Neutrophil (primary cell): ENCODE measurements around the gene CDC42BPB.
"Not testable (repeated sequence)": the region's sequence is repeated elsewhere in the genome, so short reads cannot be mapped to it uniquely, and the experiment has no call there.

Experiments used
- H3K27ac ChIP-seq: fragments of 200-600 bp; sonication (generic); 2 replicates; pipeline ENCODE4 v1.5.1; 2016; ENCODE audit warnings: mild to moderate bottlenecking, moderate library complexity
- H3K27me3 ChIP-seq: fragments of 200-600 bp; sonication (generic); 2 replicates; pipeline ENCODE4 v1.6.0; 2016; ENCODE audit warnings: mild to moderate bottlenecking
- H3K36me3 ChIP-seq: fragments of 200-600 bp; sonication (generic); 2 replicates; pipeline ENCODE4 v1.5.1; 2017
- H3K4me1 ChIP-seq, 2 experiments: fragments of 200-600 bp in 1 of 2; sonication (generic) in 1 of 2; 1 replicate in 1 of 2; 2 replicates in 1 of 2; pipeline versions ENCODE4 v1.5.1 to v1.6.1; 2013 to 2016; ENCODE audit warnings: low read depth in 1 of 2, low read length in 1 of 2, mild to moderate bottlenecking in 1 of 2, moderate library complexity in 1 of 2; ENCODE audit not compliant: control insufficient read depth in 1 of 2, insufficient read depth in 1 of 2
- H3K4me3 ChIP-seq, 2 experiments: fragments of 200-600 bp in 1 of 2; sonication (generic) in 1 of 2; 1 replicate in 1 of 2; 2 replicates in 1 of 2; pipeline ENCODE4 v1.5.1; 2013 to 2016; ENCODE audit warnings: low read depth in 1 of 2, low read length in 1 of 2, mild to moderate bottlenecking in 1 of 2, moderate library complexity in 1 of 2
- H3K9me3 ChIP-seq: fragments of 200-600 bp; sonication (generic); 2 replicates; pipeline ENCODE4 v1.5.1; 2016
- TF ChIP-seq, protein P1 (sequence below): fragments of 200-600 bp; sonication (generic); IDR thresholded peaks from 2 replicates; pipeline ENCODE4 v1.5.1; 2016; ENCODE audit warnings: antibody characterized with exemption

Gene CDC42BPB

DNA sequence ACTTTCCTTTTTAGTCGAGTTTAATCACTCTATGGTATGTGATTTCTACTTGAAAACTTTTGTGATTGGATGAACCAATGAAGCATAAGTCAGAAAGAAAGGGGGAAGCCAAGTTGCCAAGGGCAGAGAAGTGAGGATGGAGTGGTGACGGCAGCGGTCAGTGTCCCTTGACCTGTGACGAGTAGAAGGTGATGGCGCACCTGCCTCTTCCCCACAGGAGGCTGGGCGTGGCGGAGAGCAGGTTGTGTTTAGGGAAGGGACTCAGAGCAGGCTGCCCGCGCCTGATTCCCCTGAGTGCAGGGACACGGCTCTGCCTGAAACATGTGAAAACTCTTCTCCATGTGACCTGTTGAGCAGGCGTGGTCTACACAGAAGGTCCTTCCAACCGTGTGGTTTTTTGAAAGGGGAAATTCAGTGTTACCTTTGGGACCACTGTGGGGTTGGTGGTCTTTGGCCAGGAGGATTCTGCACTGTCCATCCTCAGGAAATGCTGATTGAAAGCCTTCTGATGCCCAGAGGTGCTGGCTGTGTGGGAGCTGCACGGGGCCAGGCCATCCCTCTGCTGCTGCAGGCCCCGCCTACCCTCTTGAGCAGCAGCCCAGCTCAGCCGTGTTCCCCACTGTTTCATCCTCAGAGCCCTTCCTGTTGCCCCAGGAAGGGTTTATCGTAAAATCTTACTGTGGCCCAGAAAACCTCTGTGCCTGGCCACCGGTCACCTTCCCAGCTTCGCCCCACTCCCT lies 158.4 kb downstream of the CDC42BPB start:
- Histone ChIP-seq H3K4me1 (peaks cover 9 to 10% of the 10 kb centered on the region in 2 experiments), H3K27ac (no peak overlapping the region), H3K4me3 (no peak overlapping the region), H3K27me3 (no peaks in the 10 kb centered on the region), H3K9me3 (no peaks in the 10 kb centered on the region), H3K36me3 (peaks cover 67% of the 10 kb centered on the region)
- TF ChIP-seq, protein P1, sequence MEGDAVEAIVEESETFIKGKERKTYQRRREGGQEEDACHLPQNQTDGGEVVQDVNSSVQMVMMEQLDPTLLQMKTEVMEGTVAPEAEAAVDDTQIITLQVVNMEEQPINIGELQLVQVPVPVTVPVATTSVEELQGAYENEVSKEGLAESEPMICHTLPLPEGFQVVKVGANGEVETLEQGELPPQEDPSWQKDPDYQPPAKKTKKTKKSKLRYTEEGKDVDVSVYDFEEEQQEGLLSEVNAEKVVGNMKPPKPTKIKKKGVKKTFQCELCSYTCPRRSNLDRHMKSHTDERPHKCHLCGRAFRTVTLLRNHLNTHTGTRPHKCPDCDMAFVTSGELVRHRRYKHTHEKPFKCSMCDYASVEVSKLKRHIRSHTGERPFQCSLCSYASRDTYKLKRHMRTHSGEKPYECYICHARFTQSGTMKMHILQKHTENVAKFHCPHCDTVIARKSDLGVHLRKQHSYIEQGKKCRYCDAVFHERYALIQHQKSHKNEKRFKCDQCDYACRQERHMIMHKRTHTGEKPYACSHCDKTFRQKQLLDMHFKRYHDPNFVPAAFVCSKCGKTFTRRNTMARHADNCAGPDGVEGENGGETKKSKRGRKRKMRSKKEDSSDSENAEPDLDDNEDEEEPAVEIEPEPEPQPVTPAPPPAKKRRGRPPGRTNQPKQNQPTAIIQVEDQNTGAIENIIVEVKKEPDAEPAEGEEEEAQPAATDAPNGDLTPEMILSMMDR: no peak

DNA sequence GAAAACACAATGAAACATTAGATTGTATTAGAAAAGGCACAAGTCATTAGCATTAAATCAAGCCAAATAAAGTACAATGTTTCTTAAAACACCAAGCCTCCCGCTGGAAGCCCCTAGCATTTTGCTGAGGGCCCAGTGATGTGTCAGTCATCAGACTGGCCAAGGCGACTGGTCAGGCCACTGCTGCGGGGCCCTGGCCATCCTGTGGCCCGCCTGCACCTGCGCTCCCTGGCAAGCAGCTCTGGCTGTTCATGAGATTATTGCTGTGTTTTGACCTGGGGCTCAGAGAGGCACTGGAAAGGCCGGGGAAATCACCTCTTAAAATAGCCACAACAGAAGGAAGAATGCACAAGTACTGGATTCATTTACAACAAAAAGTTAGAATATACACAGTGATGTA lies 159.1 kb downstream of the CDC42BPB start:
- H3K9me3 ChIP-seq: no peaks in the 10 kb centered on the region
- H3K4me1 ChIP-seq: peaks cover 9 to 10% of the 10 kb centered on the region in 2 experiments
- no peak overlapping the region for H3K27ac ChIP-seq
- H3K36me3 ChIP-seq: peaks cover 67% of the 10 kb centered on the region
- H3K4me3 ChIP-seq: no peak overlapping the region
- no peaks in the 10 kb centered on the region for H3K27me3 ChIP-seq
- TF ChIP-seq, protein P1: no peak

DNA sequence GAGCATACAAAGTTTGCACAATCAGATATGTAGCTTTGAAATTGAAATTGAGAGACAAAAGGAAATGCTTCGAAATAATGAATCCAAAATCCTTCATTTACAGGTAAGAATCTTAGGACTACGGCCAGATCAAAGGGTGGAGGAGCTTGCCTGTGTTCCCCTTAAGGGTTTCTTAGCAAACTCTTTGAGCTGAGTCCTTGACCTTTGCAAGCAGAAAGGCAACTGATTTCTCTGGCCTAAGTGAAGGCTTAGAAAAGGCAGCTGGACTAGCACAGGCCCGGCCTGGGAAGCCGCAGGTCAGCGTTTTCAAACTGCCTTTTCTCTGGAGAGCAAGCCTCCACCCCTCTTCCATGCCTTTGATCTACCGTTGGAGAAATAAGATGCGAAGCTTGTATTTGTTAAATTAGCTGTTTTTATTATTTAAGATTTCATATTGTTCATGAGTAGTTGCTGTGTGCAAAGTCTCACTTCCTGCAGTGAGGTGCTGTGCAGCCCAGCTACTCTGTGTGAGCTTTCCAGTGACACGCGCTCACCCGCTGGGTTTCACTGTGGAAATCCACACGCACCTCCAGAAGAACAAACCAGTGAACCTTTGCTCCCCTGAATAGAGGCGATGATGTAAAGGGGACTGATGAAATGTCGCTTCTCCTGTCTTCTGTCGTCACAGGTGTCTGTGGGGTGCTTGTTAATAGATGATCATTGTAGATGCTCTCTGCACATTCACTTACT lies 159.9 kb downstream of the CDC42BPB start:
- TF ChIP-seq, protein P1: no peak
- H3K4me1 ChIP-seq: peaks cover 9 to 10% of the 10 kb centered on the region in 2 experiments
- no peak overlapping the region for H3K4me3 ChIP-seq
- peaks cover 66% of the 10 kb centered on the region for H3K36me3 ChIP-seq
- no peaks in the 10 kb centered on the region for H3K27me3 ChIP-seq
- H3K27ac ChIP-seq: no peak overlapping the region
- H3K9me3 ChIP-seq: no peaks in the 10 kb centered on the region

DNA sequence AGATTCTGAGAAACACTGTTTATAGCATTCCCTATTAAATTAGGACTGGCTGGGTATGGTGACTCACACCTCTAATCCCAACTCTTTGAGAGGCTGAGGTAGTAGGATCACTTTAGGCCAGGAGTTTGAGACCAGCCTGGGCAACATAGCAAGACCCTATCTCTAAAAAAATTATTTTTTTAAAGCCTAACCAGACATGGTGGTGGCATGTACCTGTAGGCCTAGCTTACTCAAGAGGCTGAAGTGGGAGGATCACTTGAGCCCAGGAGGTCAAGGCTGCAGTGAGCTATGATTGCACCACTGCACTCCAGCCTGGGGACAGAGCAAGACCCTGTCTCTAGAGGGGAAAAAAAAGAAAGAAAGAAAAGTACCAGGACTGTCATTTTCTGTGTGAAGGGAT lies 160.6 kb downstream of the CDC42BPB start:
- H3K27me3 ChIP-seq, H3K27ac ChIP-seq, H3K4me1 ChIP-seq, H3K4me3 ChIP-seq, H3K9me3 ChIP-seq: not testable (repeated sequence)
- peaks cover 73% of the 10 kb centered on the region for H3K36me3 ChIP-seq

DNA sequence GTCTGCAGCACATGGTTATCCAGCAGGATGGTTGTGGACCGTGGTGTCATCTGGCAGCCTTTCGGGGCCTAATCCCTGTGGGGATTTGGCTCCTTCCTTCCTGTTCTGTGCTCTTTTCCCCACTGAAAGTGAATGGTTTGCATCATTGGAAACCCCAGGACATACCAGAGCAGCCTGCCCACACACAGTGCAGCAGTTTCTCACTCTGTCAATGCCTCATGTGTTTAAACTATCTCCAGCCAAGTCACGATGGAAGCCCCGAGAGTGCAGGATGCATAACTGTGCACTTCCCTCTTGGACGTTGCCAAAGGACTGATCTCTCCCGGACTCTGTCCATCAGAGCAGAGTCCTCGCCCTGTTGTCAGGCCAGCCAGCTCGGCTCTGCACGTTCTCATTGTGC lies 163.9 kb downstream of the CDC42BPB start:
- Histone ChIP-seq H3K4me3 (no peak overlapping the region), H3K27ac (no peak overlapping the region), H3K9me3 (no peaks in the 10 kb centered on the region), H3K27me3 (no peaks in the 10 kb centered on the region), H3K36me3 (peaks cover 85% of the 10 kb centered on the region), H3K4me1 (no peaks in the 10 kb centered on the region)
- TF ChIP-seq, protein P1: no peak

DNA sequence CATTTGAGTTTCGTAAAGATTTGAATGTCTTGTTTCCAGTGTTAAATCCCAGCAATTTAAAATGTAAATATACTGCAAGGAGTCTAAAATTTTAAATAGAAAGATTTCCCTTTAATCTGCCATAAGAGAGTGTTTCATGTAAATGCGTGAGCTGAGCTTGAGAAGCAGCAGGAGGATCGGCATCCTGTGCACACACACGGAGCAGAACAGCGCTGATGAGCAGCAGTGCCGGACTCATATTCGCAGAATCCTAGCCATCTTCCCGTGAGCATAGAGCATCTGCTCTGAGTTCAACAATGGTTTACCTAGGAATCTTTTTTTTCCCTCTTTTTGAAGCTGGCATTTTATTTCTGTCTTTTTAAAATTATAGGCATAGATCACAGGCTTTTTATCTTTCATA lies 164.7 kb downstream of the CDC42BPB start:
- no peaks in the 10 kb centered on the region for H3K4me1 ChIP-seq
- H3K36me3 ChIP-seq: peaks cover 85% of the 10 kb centered on the region
- H3K27ac ChIP-seq: no peak overlapping the region
- no peaks in the 10 kb centered on the region for H3K27me3 ChIP-seq
- TF ChIP-seq, protein P1: no peak
- H3K4me3 ChIP-seq: no peak overlapping the region
- no peaks in the 10 kb centered on the region for H3K9me3 ChIP-seq
